Stimulated activated naive CD4-positive, alpha-beta T cell (primary cell): ENCODE measurements around the gene PCNP.
A peak's percentile ranks its signal among the peaks of the same experiment; 100 is the strongest.
"Not testable (repeated sequence)": the region's sequence is repeated elsewhere in the genome, so short reads cannot be mapped to it uniquely, and the experiment has no call there.

ENCODE experiments used
- DNase-seq, 6 experiments: peaks; one replicate each; lab custom pipeline; 2025; lab: John Stamatoyannopoulos, UW

The PCNP gene

DNA sequence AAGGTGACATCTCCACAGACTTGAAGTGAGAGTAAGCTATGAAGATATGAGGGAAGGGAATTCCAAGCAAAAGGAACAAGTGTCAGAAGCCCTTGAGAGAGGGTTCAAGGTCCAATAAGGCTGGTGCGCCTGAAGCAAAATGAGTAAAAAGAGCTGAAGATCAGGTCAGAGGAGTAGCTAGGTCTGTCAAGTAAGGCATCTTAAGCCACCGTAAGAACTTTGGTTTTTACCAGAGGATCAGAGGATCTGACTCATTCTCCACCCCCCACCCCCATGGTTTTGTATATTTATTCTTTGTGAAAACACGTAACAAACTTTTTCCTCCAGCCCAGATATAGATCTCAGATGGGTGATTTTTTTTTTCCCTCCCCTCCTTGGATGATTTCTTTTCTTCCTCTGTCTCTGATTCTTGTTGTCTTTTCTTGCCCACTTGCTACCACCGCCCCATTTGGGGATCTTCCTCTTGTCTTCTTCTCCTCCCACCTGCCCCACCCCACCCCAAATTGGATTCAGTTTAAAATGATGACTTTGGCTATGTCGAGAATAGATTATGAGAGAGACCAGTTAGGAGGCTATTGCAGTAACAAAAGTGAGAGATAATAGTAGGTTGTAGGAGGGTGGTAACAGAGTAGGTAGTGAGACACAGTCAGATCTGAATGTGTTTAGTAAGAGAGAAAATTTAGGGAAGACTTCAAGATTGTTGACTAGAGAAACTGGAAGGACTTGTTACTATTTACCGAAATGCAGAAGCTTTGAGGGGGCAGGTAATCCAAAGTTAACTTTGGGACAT is 6.3 kb upstream of the PCNP start:
- DNase-seq = no peak

DNA sequence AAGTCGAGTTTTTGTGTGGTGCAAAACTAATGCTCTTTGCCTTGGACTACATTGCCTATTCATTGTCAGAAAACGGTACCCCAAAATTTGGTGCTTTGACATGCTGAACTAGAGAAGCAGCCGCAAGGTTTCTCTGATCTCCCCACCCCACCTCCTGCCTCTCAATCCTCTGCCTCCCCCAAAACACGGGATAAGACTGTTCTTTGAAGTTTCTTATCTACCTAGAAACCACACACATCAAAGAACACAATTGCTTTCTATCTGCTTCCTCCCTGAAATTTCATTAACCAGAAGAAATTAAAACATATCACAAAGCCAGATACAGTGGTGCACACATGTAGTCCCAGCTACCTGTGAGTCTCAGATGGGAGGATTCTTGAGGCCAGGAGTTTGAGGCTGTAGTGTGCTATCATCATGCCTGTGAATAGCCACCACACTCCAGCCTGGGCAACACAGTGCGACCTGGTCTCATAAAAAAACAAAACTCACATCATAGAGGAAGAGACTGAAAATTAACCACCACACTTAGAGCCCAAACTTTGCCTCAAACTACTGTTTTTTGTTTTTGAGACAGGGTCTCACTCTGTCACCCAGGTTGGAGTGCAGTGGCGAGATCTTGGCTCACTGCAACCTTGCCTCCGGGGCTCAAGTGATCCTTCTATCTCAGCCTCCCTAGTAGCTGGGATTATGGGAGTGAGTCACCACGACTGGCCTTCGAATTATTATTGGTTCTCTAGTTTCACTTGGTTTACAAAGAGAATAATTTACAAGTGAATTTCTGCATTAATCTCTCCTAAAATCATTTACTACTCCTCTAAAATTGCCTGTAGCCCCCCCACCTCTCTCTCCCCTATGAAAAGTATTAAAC is 2.7 kb upstream of the PCNP start:
- DNase-seq = peak in 4 of 6 experiments; percentile 10 to 39 (median 34)

DNA sequence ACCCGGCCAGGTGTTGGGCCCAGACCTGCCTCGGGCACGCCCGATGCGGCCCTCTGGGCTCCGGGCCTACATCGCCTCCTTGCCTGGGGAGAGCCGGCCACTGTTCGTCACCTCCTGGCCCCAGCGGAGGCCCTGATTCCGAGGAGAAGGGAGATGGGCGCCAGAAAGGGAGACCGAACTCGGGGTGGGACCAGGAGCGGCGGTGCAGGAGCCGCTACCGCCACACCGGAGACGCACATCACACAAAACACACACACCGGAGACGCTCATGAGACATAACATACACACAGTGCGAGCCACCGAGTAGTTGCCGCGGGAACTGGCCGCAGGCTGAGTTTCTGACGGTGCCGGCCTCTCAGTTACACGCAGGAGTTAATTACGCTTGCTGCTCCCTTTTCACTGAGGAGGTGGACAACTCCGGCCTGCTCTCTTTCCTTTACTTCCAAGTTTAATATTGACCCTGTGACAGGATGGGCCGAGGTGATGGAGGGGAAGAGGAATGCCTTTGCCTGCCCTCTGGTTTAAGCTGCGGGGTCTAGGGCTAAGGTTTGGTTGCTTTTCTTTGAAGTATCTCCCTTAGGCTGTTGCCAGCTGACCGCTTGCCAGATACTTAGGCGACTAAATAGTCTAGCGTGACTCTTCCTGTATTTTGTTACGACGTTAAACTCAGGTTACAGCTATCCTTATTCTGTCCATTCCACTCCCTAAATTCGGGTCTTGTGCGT is 570 bp downstream of the PCNP start:
- DNase-seq = peak in 3 of 6 experiments; percentile 39 to 75 (median 64)

DNA sequence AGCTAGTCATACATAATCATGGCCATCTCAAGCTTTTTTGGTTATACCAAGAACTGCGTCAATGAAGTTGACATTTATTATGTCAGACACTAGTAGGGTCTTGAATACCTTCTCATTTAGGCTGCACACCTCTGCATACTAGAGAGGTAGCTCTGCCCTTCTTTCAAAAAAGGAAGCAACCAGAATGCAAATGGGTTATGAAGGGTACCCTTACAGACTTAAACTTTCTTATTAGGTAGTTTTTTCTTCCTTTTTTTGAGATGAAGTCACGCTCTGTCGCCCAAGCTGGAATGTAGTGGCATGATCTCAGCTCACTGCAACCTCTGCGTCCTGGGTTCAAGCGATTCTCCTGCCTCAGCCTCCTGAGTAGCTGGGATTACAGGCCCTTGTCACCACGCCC is 3.3 kb downstream of the PCNP start:
- no peak for DNase-seq

DNA sequence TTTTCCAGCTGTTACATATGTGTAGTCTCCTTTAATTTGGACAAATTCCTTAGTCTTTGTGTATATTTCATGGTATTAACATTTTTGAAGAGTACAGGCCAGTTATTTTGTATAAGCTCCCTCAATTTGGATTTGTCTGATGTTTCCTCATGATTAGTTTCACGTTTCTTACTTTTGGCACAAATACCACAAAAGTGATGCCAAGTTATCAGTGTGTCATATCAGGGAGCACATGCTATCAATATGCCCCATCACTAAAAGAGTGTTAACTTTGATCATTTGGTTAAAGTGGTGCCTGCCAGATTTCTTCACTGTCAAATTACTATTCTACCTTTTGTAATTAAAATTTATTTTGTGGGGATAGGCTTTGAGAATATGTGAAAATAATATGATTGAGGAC is 14.6 kb downstream of the PCNP start:
- no peak for DNase-seq

DNA sequence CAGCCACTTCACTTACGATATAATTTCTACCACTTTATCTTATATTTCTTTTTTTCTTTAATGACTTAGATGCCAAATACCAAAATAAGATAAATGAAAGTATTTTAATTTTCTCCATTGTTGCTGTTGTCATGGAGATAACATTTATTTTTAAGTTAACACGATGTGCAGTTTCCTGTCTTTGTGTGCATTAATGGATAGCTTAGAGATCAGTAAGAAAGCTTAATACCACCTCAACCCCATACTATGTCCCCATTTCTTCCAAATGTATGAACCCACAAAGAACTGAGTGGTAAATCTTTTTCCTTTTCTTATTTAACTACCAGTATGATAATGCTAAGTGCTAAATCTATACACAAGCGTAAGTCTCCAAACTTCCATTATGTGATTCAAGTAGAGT is 17.1 kb downstream of the PCNP start:
- DNase-seq = no peak

DNA sequence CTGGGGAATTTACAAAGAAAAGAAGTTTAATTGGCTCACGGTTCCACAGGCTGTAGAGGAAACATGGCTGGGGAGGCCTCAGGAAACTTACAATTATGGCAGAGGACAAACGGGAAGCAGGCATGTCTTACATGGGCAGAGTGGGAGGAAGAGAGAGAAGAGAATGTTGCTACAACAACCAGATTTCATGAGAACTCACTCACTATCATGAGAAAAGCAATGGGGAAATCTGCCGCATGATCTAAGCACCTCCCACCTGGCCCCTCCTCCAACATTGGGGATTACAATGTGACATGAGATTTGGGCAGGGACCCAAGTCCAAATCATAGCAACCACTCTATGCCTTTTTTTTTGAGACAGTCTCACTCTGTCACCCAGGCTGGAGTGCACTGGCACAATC is 28.8 kb downstream of the PCNP start:
- DNase-seq = no peak

DNA sequence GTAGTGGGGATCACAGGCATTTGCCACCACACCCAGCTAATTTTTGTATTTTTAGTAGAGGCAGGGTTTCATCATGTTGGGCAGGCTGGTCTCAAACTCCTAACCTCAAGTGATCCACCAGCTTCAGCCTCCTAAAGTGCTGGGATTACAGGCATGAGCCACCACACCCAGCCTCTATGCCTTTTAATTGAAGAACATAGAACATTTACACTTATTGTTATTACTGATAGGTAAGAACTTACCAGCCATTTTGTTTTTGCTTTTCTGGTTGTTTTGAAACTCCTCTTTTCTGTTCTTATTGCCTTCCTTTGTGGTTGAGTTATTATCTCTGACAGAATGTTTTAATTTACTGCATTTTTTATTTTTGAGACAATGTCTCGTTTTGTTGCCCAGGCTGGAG is 29.2 kb downstream of the PCNP start:
- DNase-seq = no peak

DNA sequence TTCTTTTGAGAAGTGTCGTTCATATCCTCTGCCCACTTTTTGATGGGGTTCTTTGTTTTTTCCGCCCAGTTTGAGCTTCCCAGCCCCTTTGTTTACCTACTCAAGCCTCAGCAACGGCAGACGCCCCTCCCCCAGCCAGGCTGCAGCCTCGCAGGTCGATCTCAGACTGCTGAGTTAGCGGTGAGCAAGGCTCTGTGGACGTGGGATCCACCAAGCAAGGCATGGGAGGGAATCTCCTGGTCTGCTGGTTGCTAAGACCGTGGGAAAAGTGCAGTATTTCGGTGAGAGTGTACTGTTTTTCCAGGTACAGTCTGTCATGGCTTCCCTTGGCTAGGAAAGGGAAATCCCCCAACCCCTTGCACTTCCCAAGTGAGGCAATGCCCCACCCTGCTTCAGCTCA is 31.4 kb downstream of the PCNP start:
- not testable (repeated sequence) for DNase-seq

DNA sequence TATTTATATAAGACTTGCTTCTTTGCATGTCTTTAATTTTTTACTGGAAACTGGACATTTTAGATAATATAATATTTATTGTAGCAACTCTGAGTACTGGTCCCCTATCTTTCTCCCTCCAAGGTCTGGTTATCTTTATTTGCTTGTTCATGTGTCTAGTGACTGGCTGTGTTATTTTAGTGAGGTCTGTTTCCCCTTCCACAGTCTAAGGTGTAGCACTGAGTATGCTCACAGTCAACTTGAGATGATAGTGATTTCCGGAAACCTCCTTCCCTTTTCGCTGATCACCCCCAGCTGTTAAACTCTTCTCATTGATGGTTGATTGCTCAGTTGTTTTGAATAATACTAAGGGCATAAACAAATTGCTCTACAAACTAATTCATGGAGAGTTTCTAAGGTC is 37.0 kb downstream of the PCNP start:
- no peak for DNase-seq

DNA sequence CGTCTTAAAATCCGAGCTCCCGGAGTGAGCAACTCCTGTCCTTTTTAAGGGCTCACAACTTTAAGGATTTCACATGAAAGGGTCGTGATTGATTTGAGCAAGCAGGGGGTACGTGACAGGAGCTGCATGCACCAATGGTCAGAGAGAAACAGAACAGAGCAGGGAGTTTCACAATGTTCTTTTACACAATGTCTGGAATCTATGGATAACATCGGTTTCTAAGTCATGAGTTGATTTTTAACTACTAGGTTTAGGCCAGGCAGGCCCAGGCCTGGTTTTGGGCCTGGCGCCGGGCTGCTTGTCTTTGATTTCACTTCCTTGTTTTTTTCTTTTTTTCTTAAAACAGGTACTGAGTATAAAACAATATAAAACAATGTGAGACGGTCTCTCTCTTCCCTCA is 39.0 kb downstream of the PCNP start:
- DNase-seq = not testable (repeated sequence)

DNA sequence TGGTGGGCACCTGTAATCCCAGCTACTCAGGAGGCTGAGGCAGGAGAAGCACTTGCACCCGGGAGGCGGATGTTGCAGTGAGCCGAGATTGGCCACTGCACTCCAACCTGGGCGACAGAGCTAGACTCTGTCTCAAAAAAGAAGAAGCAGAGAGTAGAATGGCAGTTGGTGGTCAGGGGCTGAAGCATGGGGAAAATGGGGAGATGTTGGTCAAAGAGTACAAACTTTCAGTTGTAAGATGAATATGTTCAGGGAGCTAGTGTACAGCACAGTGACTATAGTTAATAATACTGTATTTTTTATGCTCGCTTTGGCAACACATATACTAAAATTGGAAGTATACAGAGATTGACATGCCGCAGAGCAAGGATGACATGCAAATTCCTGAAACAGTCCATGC is 41.5 kb downstream of the PCNP start:
- DNase-seq = no peak

DNA sequence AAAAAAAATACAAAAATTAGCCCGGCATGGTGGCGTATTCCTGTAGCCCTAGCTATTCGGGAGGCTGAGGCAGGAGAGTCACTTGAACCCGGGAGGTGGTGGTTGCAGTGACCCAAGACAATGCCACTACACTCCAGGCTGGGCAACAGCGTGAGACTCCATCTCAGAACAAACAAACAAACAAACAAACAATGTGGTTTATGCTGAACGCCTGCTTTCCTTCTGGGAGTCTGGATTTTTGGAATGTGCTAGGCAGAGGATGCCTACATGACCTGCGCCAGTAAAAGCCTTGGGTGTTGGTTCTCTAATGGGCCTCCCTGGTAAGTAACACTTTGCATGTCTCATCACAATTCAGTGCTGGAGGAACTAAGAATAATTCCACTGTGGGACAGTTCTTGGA is 43.5 kb downstream of the PCNP start:
- DNase-seq = no peak

DNA sequence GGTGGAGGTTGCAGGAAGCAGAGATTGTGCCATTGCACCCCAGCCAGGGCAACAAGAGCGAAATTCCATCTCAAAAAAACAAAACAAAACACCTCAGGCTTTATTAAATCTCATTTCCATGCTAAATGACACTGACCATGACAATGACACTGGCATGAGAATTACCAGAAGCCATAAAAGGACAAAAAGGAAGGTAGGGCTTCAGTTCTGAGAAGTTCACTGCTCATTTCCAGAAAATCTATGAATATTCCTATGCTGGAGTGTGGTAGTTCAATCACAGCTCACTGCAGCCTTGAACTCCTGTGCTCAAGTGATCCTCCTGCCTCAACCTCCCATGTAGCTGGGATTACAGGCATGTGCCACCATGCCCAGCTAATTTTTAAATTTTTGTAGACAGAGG is 44.7 kb downstream of the PCNP start:
- no peak for DNase-seq

DNA sequence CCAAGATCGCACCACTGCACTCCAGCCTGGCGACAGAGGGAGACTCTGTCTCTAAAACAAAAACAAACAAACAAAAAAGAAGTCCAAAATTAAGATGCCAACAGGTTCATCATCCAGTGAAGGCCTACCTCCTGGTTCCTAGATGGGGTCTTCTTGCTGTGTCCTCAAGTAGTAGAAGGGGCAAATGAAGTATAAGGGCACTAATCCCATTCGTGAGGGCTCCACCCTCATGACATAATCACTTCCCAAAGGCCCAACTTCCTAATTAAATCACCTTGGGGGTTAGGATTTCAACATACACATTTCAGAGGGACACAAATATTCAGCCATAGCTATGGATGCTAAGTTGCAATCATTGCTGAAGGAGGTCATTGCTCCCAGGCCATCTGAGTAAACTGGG is 45.8 kb downstream of the PCNP start:
- DNase-seq = no peak

DNA sequence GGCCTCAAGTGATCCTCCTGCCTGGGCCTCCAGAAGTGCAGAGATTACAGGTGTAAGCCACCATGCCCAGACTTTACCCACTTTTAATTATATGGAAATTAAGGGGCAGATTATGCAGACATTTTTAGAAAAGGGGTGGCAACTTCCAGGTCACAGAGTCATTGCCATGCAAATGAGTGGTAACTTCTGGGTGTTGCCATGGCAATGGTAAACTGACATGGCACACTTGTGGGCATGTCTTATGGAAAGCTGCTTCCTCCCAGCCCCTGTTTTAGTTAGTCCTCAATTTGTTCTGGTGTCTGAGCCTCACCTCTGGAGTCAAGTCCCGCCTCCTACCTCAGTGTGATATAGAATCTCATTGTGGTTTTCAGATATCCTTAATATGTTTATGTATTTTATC is 49.7 kb downstream of the PCNP start:
- no peak for DNase-seq

DNA sequence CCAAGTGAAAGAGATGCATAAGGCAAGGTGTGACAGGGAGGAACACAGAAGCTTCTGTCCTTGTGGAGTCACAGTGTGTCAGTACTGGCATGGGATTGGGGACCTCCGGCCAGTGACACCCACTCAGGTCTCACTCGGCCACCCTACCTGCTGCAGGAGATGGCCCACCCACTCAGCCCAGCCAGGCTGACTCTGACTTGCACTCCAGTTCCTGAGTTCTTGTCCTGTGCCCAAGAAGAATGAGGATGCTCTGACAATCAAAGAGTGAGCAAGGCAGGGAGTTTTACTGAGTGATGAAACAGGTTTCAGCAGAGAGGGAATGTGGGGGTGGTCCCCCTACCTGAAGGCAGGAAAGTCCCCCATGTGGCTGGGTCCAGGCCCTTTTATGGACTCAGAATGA is 50.9 kb downstream of the PCNP start:
- no peak for DNase-seq

DNA sequence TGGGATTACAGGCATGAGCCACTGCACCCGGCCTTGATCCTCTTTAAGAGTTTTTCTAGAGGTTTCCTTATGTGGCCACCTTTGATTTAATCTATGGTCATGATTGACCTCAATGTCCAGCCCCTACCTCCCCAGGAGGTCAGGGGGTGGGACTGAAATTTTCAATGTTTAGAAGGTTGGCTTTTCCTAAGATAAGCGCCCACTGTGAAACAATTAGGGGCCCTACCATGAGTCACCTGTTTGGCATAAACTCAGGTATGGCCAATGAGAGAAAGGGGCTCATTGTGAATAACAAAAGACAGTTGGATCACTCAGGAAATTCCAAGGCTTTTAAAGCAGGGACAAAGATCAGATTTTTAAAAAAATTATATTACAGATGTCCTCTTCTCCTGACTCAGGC is 51.9 kb downstream of the PCNP start:
- no peak for DNase-seq

DNA sequence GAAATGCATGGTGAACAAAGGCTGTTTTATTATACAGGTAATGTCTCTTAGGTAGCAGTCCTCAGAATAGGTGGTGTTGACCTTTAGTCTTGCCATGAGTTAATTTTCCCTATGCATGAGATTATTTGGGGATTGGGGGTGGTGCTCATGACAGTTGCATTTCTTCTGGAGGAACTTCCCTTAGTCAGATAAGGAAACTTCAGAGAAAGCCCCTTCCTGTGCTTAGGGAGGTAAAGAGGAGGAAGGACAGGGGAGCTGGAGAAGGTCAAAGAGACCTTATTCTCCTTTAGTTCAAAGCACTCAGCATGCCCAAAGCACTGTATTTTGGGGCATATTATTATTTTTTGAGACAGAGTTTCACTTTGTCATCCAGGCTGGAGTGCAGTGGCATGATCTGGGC is 55.2 kb downstream of the PCNP start:
- no peak for DNase-seq

DNA sequence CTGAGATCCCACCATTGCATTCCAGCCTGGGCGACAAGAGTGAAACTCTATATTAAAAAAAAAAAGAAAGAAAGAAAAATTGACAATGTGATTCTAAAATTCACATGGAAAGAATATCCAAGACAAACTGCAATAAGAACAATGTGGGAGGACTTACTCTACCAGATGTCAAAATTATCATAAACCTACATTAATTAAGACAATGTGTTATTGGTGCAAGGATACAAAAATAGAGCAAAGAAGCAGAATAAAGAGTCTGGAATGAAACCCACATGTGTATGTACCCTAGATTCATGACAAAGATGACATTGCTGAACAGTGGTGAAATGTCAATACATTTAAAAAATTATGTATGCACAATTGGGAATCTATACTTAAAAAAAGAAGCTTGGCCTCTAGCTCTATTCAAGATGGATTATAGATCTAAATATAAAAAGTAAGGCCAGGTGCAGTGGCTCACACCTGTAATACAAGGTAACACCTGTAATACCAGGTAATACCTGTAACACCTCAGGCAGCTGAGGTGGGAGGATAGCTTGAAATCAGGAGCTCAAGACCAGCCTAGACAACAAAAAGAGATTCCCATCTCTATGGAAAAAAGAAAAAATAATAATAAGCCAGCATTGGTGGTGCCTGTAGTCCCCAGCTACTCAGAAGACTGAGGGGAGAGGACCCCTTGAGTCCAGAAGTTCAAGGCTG is 57.3 kb downstream of the PCNP start:
- no peak for DNase-seq

DNA sequence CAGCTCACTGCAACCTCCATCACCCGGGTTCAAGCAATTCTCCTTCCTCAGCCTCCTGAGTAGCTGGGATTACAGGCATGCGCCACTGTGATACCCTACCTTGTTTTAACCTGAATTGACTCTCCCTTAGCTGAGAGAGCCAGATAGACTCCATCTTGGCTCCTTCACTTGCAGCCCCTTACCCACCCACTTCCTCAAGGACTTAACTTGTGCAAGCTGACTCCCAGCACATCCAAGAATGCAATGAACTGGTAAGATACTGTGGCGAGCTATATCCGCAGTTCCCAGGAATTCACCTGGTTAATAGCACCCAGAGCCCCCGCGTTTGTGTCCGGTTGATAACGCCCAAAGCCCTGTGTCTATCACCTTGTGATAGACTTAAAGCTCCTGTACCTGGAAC is 58.0 kb downstream of the PCNP start:
- not testable (repeated sequence) for DNase-seq

DNA sequence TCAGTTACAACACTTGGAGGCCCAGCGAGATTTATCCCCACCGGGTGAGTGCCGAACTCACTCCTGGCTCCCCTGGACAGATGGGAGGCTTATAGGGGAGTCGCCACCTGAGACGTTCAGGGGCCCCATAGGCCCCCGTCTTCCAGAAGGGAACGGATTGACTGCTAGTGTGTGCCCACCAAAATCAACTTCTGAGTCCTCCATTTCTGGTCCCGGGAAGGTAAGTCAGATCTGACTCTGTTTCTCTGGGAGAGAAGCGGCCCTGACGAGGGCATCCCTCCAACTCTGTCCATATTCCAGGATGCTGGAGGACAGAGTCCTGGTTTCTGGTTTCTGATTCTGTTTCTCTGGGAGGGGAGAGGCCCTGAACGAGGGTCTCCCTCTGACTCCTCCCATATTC is 58.6 kb downstream of the PCNP start:
- DNase-seq = no peak
